ENCODE results near the gene IDH3G.

The IDH3G gene

GRCh38 chrX:153781428-153782047 is 12.6 kb downstream of the IDH3G start:
- no peak overlapping the region for H3K9ac ChIP-seq (ENCODE audit: low read length in 5 of 5)
- H3K27ac ChIP-seq (ENCODE audit: low read depth, low read length), result no peak overlapping the region
- peaks cover 0 to 22% (median 10%) of the 10 kb centered on the region in 5 donors for H3K4me1 ChIP-seq (ENCODE audit: control insufficient read depth in 5 of 5, insufficient read depth in 5 of 5, low read length in 5 of 5)
- peaks cover 7 to 26% (median 17%) of the 10 kb centered on the region in 5 donors for H3K27me3 ChIP-seq (ENCODE audit: control insufficient read depth in 5 of 5, insufficient read depth in 4 of 5, low read length in 5 of 5)
- H3K4me3 ChIP-seq (ENCODE audit: low read depth in 1 of 5, low read length in 5 of 5), result no peak overlapping the region
- no peaks in the 10 kb centered on the region for H3K9me3 ChIP-seq (ENCODE audit: control insufficient read depth in 5 of 5, low read length in 5 of 5)
- H3K36me3 ChIP-seq (ENCODE audit: control insufficient read depth in 5 of 5, insufficient read depth in 5 of 5, low read length in 5 of 5), result peaks cover 0 to 25% (median 16%) of the 10 kb centered on the region in 5 donors

GRCh38 chrX:153780678-153781427 is 13.3 kb downstream of the IDH3G start, which contains the start of gene SRPK3:
TSS of gene SRPK3 (plus strand) at chrX:153781041. CDS start at chrX:153781087, 46 bp downstream.
- H3K36me3 ChIP-seq (ENCODE audit: control insufficient read depth in 5 of 5, insufficient read depth in 5 of 5, low read length in 5 of 5), result peaks cover 0 to 19% (median 10%) of the 10 kb centered on the region in 5 donors
- no peak within 1 kb of the TSS for H3K4me3 ChIP-seq (ENCODE audit: low read depth in 1 of 5, low read length in 5 of 5)
- no peaks in the 10 kb centered on the region for H3K9me3 ChIP-seq (ENCODE audit: control insufficient read depth in 5 of 5, low read length in 5 of 5)
- H3K27me3 ChIP-seq (ENCODE audit: control insufficient read depth in 5 of 5, insufficient read depth in 4 of 5, low read length in 5 of 5), result peaks cover 7 to 26% (median 17%) of the 10 kb centered on the region in 5 donors
- H3K9ac ChIP-seq (ENCODE audit: low read length in 5 of 5), result no peak within 1 kb of the TSS
- H3K4me1 ChIP-seq (ENCODE audit: control insufficient read depth in 5 of 5, insufficient read depth in 5 of 5, low read length in 5 of 5), result peaks cover 0 to 22% (median 10%) of the 10 kb centered on the region in 5 donors
- H3K27ac ChIP-seq (ENCODE audit: low read depth, low read length), result no peak within 1 kb of the TSS

- peaks cover 0 to 22% (median 10%) of the 10 kb centered on the region in 5 donors for H3K4me1 ChIP-seq (ENCODE audit: control insufficient read depth in 5 of 5, insufficient read depth in 5 of 5, low read length in 5 of 5)
- H3K27me3 ChIP-seq (ENCODE audit: control insufficient read depth in 5 of 5, insufficient read depth in 4 of 5, low read length in 5 of 5), result peaks cover 7 to 26% (median 17%) of the 10 kb centered on the region in 5 donors
- H3K27ac ChIP-seq (ENCODE audit: low read depth, low read length), result no peak overlapping the region
- no peak overlapping the region for H3K9ac ChIP-seq (ENCODE audit: low read length in 5 of 5)
- H3K36me3 ChIP-seq (ENCODE audit: control insufficient read depth in 5 of 5, insufficient read depth in 5 of 5, low read length in 5 of 5), result peaks cover 0 to 11% (median 2%) of the 10 kb centered on the region in 5 donors
- no peaks in the 10 kb centered on the region for H3K9me3 ChIP-seq (ENCODE audit: control insufficient read depth in 5 of 5, low read length in 5 of 5)
- no peak overlapping the region for H3K4me3 ChIP-seq (ENCODE audit: low read depth in 1 of 5, low read length in 5 of 5)
Measured at GRCh38 chrX:153779891-153780677, 14.1 kb downstream of the IDH3G start.

- Histone ChIP-seq H3K27ac (ENCODE audit: low read depth, low read length) (no peak overlapping the region), H3K9me3 (ENCODE audit: control insufficient read depth in 5 of 5, low read length in 5 of 5) (no peaks in the 10 kb centered on the region), H3K36me3 (ENCODE audit: control insufficient read depth in 5 of 5, insufficient read depth in 5 of 5, low read length in 5 of 5) (peaks cover 0 to 9% (median 0%) of the 10 kb centered on the region in 5 donors), H3K27me3 (ENCODE audit: control insufficient read depth in 5 of 5, insufficient read depth in 4 of 5, low read length in 5 of 5) (peaks cover 7 to 28% (median 17%) of the 10 kb centered on the region in 5 donors), H3K4me1 (ENCODE audit: control insufficient read depth in 5 of 5, insufficient read depth in 5 of 5, low read length in 5 of 5) (peaks cover 0 to 22% (median 10%) of the 10 kb centered on the region in 5 donors), H3K9ac (ENCODE audit: low read length in 5 of 5) (no peak overlapping the region), H3K4me3 (ENCODE audit: low read depth in 1 of 5, low read length in 5 of 5) (no peak overlapping the region)
Measured at GRCh38 chrX:153778684-153779101, 15.5 kb downstream of the IDH3G start.

- H3K4me1 ChIP-seq (ENCODE audit: control insufficient read depth in 5 of 5, insufficient read depth in 5 of 5, low read length in 5 of 5), result peaks cover 0 to 22% (median 10%) of the 10 kb centered on the region in 5 donors
- H3K36me3 ChIP-seq (ENCODE audit: control insufficient read depth in 5 of 5, insufficient read depth in 5 of 5, low read length in 5 of 5), result peaks cover 0 to 9% (median 0%) of the 10 kb centered on the region in 5 donors
- H3K9me3 ChIP-seq (ENCODE audit: control insufficient read depth in 5 of 5, low read length in 5 of 5), result no peaks in the 10 kb centered on the region
- H3K4me3 ChIP-seq (ENCODE audit: low read depth in 1 of 5, low read length in 5 of 5), result no peak overlapping the region
- no peak overlapping the region for H3K27ac ChIP-seq (ENCODE audit: low read depth, low read length)
- no peak overlapping the region for H3K9ac ChIP-seq (ENCODE audit: low read length in 5 of 5)
- peaks cover 7 to 29% (median 17%) of the 10 kb centered on the region in 5 donors for H3K27me3 ChIP-seq (ENCODE audit: control insufficient read depth in 5 of 5, insufficient read depth in 4 of 5, low read length in 5 of 5)
Measured at GRCh38 chrX:153778181-153778580, 16.0 kb downstream of the IDH3G start.

GRCh38 chrX:153777261-153778090 is 16.7 kb downstream of the IDH3G start:
- H3K27ac ChIP-seq (ENCODE audit: low read depth, low read length), result no peak overlapping the region
- H3K36me3 ChIP-seq (ENCODE audit: control insufficient read depth in 5 of 5, insufficient read depth in 5 of 5, low read length in 5 of 5), result peaks cover 0 to 9% (median 0%) of the 10 kb centered on the region in 5 donors
- H3K4me3 ChIP-seq (ENCODE audit: low read depth in 1 of 5, low read length in 5 of 5), result no peak overlapping the region
- no peak overlapping the region for H3K9ac ChIP-seq (ENCODE audit: low read length in 5 of 5)
- H3K27me3 ChIP-seq (ENCODE audit: control insufficient read depth in 5 of 5, insufficient read depth in 4 of 5, low read length in 5 of 5), result peaks cover 7 to 30% (median 15%) of the 10 kb centered on the region in 5 donors
- no peaks in the 10 kb centered on the region for H3K9me3 ChIP-seq (ENCODE audit: control insufficient read depth in 5 of 5, low read length in 5 of 5)
- peaks cover 0 to 22% (median 10%) of the 10 kb centered on the region in 5 donors for H3K4me1 ChIP-seq (ENCODE audit: control insufficient read depth in 5 of 5, insufficient read depth in 5 of 5, low read length in 5 of 5)

- Histone ChIP-seq H3K4me1 (ENCODE audit: control insufficient read depth in 5 of 5, insufficient read depth in 5 of 5, low read length in 5 of 5) (peaks cover 0 to 14% (median 10%) of the 10 kb centered on the region in 5 donors), H3K27me3 (ENCODE audit: control insufficient read depth in 5 of 5, insufficient read depth in 4 of 5, low read length in 5 of 5) (peaks cover 7 to 35% (median 17%) of the 10 kb centered on the region in 5 donors), H3K27ac (ENCODE audit: low read depth, low read length) (no peak overlapping the region), H3K9me3 (ENCODE audit: control insufficient read depth in 5 of 5, low read length in 5 of 5) (no peaks in the 10 kb centered on the region), H3K36me3 (ENCODE audit: control insufficient read depth in 5 of 5, insufficient read depth in 5 of 5, low read length in 5 of 5) (peaks cover 0 to 9% (median 0%) of the 10 kb centered on the region in 5 donors), H3K9ac (ENCODE audit: low read length in 5 of 5) (no peak overlapping the region), H3K4me3 (ENCODE audit: low read depth in 1 of 5, low read length in 5 of 5) (no peak overlapping the region)
Measured at GRCh38 chrX:153776611-153777045, 17.5 kb downstream of the IDH3G start.

- H3K4me1 ChIP-seq (ENCODE audit: control insufficient read depth in 5 of 5, insufficient read depth in 5 of 5, low read length in 5 of 5), result peaks cover 0 to 10% (median 5%) of the 10 kb centered on the region in 5 donors
- H3K36me3 ChIP-seq (ENCODE audit: control insufficient read depth in 5 of 5, insufficient read depth in 5 of 5, low read length in 5 of 5), result peaks cover 0 to 9% (median 0%) of the 10 kb centered on the region in 5 donors
- no peak overlapping the region for H3K27ac ChIP-seq (ENCODE audit: low read depth, low read length)
- H3K9ac ChIP-seq (ENCODE audit: low read length in 5 of 5), result no peak overlapping the region
- H3K4me3 ChIP-seq (ENCODE audit: low read depth in 1 of 5, low read length in 5 of 5), result no peak overlapping the region
- H3K9me3 ChIP-seq (ENCODE audit: control insufficient read depth in 5 of 5, low read length in 5 of 5), result no peaks in the 10 kb centered on the region
- H3K27me3 ChIP-seq (ENCODE audit: control insufficient read depth in 5 of 5, insufficient read depth in 4 of 5, low read length in 5 of 5), result peaks cover 7 to 32% (median 17%) of the 10 kb centered on the region in 5 donors
Measured at GRCh38 chrX:153776120-153776599, 18.0 kb downstream of the IDH3G start.
